ENCODE data around the gene PIK3CD. TPM values are rescaled to one million over a fixed set of nuclear protein-coding genes. Genes with fewer than 3 reads are reported as not detected.
A peak's percentile ranks its signal among the peaks of the same experiment; 100 is the strongest.
"Not testable (repeated sequence)": the region's sequence is repeated elsewhere in the genome, so short reads cannot be mapped to it uniquely, and the experiment has no call there.

Gene PIK3CD
- total RNA-seq, 1 experiment from 2014 or later = 9.0 TPM

DNA sequence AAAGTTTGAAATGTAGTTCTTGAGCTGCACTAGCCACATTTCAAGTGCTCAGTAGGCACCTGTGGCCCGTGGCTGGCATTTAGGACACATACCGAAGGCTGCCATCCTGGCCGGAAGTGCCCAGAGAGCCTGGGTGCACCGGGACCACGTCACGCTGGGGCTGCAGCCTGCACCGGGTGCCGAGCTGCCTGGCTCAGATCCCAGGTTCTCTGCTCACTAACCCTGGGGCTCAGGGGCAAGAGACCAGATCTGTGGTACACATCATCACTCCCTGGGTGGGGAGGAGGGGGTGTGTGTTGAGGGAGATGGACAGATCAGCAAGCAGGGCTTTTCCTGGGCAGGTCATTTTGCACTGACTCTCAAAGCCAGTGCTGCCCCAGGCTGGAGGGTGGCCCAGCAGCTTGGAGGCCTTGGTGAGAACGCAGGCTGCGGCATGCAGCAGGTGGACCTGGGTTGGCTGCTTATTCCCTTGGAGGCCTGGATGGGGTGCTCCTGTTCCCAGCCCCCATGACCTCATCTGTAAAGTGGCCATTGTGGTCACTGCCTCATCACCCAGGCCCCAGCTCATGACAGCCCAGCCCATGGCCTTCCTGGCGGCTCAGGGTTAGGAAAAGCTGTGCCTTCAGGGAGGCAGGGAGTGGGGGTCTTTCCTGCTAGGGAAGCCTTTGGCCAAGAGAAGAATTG, 39.2 kb upstream of the PIK3CD start:
- peaks cover 24% of the 10 kb centered on the region for H3K36me3 ChIP-seq
- no peaks in the 10 kb centered on the region for H3K9me3 ChIP-seq (replicated peaks)
- no peaks in the 10 kb centered on the region for H3K27me3 ChIP-seq (replicated peaks)
- no peaks in the 10 kb centered on the region for H3K4me1 ChIP-seq (replicated peaks)
- no peak for DNase-seq (ENCODE audit: low read depth in 1 of 2, low spot score in 2 of 2)
- H3K4me3 ChIP-seq = no peak overlapping the region
- no peak overlapping the region for H3K27ac ChIP-seq

DNA sequence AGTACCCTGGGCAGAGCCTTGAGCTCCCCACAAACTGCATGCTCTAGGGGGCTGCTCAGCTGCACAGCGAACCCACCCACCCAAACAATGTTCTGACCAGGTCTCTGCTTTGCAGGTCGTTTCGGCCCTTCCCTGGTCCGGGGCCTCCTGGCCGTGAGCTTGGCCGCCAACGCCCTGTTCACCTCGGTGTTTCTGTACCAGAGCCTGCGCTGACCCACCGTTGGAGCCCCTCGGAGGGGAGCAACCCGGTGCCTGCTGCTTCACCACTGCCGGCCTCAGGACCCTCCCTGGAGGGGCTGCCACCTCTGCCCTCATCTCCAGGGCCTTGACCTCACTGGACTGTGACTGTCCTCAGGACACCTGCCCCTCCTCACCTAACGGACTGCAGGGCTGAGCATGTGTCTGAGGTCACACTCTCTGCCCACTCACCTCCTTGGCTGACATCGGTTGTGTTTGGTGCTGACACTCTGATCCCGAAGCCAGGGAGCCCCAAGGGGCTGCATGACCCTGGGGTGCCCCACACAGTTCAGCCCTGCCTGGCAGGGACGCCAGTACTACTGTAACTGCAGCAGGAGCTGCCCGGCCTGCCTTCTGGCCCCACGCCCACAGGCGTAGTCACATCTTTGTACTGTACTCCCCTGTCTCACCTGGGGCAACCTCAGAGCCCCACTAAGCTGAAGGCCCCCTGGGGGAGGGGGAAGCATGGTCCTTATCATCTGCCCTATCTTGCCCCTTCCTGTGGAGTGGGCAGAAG, 38.5 kb upstream of the PIK3CD start:
- H3K4me3 ChIP-seq = no peak overlapping the region
- H3K4me1 ChIP-seq (replicated peaks) = no peaks in the 10 kb centered on the region
- peaks cover 24% of the 10 kb centered on the region for H3K36me3 ChIP-seq
- H3K27me3 ChIP-seq (replicated peaks) = no peaks in the 10 kb centered on the region
- no peak overlapping the region for H3K27ac ChIP-seq
- no peak for DNase-seq (ENCODE audit: low read depth in 1 of 2, low spot score in 2 of 2)
- no peaks in the 10 kb centered on the region for H3K9me3 ChIP-seq (replicated peaks)

DNA sequence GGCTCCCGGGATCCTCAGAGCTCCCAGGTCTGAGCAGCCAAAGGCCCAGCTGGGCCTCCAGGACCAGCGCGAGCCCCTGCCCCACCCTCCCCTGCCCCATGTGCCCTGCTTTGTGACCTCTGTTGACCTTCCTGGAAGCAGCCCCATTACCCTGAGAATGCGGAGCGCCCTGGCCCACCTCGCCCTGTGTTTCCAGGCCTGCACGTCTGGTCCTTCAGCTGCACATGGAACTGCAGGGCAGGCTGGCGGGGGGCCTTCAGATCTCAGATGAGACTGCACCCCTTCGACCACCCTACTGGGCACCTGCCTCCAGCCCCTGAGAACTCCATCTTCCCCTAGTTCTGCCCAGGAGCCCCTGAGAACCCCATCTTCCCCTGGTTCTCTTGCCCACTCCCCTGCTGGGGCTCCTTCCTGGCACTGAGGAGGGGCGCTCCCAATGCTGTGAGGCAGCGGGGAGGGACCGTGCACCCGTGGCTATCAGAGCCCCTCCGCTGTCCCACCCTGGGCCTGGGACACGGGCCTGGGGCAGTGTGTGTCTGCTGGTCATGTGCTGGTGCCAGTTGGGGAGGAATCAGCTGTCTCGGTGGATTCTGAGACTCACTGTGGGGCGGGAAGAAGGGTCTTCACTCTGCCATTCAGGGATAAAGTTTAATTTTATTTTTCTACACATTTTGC, 37.8 kb upstream of the PIK3CD start:
- Histone ChIP-seq H3K27ac (no peak overlapping the region), H3K36me3 (peaks cover 24% of the 10 kb centered on the region), H3K27me3 (replicated peaks) (no peaks in the 10 kb centered on the region), H3K4me1 (replicated peaks) (no peaks in the 10 kb centered on the region), H3K4me3 (no peak overlapping the region), H3K9me3 (replicated peaks) (no peaks in the 10 kb centered on the region)
- no peak for DNase-seq (ENCODE audit: low read depth in 1 of 2, low spot score in 2 of 2)

DNA sequence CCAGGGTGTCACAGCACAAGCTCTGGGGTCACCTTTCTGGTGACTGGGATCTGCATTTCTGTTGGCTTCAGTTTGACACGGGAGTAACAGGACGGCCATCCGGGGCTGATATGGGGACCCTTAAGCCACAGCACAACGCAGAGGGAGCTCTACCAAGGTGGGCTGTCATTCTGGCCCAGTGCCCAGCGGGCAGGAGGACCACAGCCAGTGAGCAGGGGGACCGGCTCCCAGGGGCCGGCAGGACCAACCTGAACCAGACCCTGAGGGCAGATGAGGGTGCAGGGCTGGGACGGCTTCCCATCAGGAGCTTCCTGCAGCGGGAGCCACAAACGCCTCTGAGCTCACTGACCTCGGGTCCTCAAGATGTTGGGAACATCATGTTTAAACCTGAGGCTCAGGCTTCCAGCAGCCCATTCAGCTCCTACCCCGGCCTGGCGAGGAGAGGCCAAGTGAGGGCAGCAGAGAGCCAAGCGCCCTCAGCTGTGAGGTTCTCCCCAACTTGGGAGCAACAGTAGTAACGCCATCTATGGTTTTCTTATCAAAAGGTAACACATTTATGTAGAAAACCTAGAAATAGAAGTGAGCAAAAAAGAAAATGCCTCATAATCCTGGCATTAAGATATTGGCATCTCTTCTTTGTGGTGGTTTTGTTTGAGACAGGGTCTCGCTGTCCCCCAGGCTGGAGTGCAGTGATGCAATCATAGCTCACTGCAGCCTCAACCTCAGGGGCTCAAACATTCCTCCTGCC, 36.0 kb upstream of the PIK3CD start:
- Histone ChIP-seq H3K4me3 (no peak overlapping the region), H3K27ac (no peak overlapping the region), H3K27me3 (replicated peaks) (no peaks in the 10 kb centered on the region), H3K9me3 (replicated peaks) (no peaks in the 10 kb centered on the region), H3K36me3 (peaks cover 20% of the 10 kb centered on the region), H3K4me1 (replicated peaks) (no peaks in the 10 kb centered on the region)
- peak in 1 of 2 experiments; percentile 26 for DNase-seq (ENCODE audit: low read depth in 1 of 2, low spot score in 2 of 2)

DNA sequence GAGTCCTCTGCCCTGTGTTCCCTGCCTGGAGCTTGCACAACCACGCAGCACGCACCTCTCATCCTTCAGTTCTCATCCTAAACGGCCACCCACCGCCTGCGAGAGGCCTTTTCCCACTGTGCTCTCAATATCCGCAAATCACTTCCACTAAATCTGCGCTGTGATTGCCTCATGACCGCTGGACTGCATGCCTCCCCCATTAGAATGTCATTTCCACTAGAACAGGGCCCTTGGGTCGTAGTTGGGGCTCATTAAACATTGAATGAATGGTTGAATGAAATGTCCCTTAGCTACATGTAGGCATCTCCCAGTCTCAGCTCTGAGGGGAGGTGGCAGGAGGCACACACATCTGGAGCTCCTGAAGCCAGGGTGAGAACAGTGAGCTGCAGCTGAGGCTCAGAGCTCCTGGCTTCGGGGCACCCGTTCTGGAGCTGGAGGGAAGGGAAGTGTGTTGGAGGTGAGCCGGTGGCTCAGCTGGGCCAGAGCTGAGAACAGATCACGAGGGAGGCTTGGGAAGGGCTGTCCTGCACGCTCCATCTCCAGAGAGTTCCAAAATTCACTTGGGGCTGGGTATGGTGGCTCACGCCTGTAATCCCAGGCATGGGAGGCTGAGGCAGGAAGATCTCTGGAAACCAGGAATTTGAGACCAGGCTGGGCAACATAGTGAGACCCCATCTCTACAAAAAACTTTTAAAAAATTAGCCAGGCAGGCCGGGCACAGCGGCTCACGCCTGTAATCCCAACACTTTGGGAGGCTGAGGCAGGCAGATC, 32.4 kb upstream of the PIK3CD start:
- DNase-seq (ENCODE audit: low read depth in 1 of 2, low spot score in 2 of 2) = no peak

DNA sequence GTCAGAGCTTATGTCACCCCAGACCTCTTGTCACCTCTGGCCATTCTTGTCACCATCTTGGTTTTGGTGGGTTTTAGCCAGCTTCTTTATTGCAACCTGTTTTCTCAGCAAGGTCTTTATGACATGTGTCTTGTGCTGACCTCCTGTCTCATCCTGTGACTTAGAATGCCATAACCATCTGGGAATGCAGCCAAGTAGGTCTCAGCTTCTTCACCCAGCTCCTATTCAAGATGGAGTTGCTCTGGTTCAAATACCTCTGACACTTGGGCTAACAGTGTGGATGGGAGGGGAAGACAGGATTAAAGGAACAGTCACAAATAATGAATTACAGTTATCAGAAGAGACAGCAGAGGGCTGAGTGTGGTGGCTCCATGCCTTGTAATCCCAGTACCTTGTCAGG, 30.5 kb upstream of the PIK3CD start:
- Histone ChIP-seq H3K9me3 (replicated peaks) (no peaks in the 10 kb centered on the region), H3K36me3 (no peaks in the 10 kb centered on the region), H3K27ac (no peak overlapping the region), H3K4me3 (no peak overlapping the region), H3K4me1 (replicated peaks) (peaks cover 4% of the 10 kb centered on the region), H3K27me3 (replicated peaks) (no peaks in the 10 kb centered on the region)
- no peak for DNase-seq (ENCODE audit: low read depth in 1 of 2, low spot score in 2 of 2)

More for the DNA sequence above, 32.4 kb upstream of the PIK3CD start:
- Histone ChIP-seq H3K27ac (no peak overlapping the region), H3K27me3 (replicated peaks) (no peaks in the 10 kb centered on the region), H3K4me3 (no peak overlapping the region), H3K9me3 (replicated peaks) (no peaks in the 10 kb centered on the region), H3K36me3 (no peaks in the 10 kb centered on the region), H3K4me1 (replicated peaks) (no peaks in the 10 kb centered on the region)

DNA sequence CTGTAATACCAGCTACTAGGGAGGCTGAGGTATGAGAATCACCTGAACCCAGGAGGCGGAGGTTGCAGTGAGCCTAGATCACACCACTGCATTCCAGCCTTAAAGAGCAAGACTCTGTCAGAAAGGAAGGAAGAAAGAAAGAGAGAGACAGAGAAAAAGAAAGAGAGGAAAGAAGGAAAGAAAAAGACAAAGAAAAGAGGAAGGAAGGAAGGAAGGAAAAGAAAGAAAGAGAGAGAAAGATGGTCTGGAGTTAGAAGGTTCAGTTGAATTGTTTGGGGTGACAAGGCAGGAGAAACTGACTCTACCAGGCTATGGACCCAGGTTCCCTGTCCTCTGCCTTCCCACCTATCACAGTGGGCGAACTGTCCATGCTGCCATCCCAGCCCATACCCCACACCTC, 27.4 kb upstream of the PIK3CD start:
- no peaks in the 10 kb centered on the region for H3K27me3 ChIP-seq (replicated peaks)
- peaks cover 14% of the 10 kb centered on the region for H3K4me1 ChIP-seq (replicated peaks)
- no peak for DNase-seq (ENCODE audit: low read depth in 1 of 2, low spot score in 2 of 2)

DNA sequence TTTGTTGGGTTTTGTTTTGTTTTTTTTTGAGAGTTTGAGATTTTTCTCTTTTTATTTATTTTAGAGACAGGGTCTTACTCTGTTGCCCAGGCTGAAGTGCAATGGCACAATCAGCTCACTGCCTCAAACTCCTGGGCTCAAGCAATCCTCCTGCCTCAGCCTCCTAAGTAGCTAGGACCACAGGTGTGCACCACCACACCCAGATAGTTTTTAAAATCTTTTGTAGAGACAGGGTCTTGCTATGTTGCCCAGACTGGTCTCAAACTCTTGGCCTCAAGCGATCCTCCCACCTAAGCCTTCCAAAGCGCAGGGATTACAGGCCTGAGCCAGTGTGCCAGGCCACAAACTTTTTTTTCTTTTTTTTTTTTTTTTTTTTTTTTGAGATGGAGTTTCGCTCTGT, 26.5 kb upstream of the PIK3CD start:
- H3K36me3 ChIP-seq; H3K9me3 ChIP-seq (replicated peaks); H3K27me3 ChIP-seq (replicated peaks); H3K4me3 ChIP-seq; H3K27ac ChIP-seq; DNase-seq (ENCODE audit: low read depth in 1 of 2, low spot score in 2 of 2): not testable (repeated sequence)
- H3K4me1 ChIP-seq (replicated peaks) = peaks cover 14% of the 10 kb centered on the region

More for the DNA sequence above, 27.4 kb upstream of the PIK3CD start:
- H3K36me3 ChIP-seq = no peaks in the 10 kb centered on the region
- H3K4me3 ChIP-seq = no peak overlapping the region
- no peak overlapping the region for H3K27ac ChIP-seq
- H3K9me3 ChIP-seq (replicated peaks) = no peaks in the 10 kb centered on the region

DNA sequence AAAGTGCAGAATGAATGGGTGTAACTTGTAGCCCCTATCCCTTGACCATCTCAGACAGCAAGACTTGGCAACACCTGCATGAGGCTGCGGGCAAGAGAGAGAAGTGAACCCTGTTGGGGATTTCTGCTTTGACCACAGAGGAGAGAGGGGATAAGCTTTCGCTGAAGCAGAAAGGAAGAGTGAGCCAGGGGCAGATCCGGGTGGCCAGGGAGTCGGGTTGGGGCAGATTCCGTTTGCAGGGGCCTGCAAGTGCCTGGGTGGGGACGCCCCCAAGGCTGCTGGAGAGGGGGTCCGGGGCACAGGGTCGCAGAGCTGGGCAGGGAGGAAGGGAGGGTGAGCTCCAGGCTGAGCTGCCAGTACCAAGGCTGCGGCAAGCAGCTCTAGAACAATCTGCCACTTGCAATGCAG, 25.3 kb upstream of the PIK3CD start:
- Histone ChIP-seq H3K27ac (no peak overlapping the region), H3K27me3 (replicated peaks) (no peaks in the 10 kb centered on the region), H3K9me3 (replicated peaks) (no peaks in the 10 kb centered on the region), H3K36me3 (no peaks in the 10 kb centered on the region), H3K4me3 (no peak overlapping the region), H3K4me1 (replicated peaks) (peaks cover 14% of the 10 kb centered on the region)
- no peak for DNase-seq (ENCODE audit: low read depth in 1 of 2, low spot score in 2 of 2)

DNA sequence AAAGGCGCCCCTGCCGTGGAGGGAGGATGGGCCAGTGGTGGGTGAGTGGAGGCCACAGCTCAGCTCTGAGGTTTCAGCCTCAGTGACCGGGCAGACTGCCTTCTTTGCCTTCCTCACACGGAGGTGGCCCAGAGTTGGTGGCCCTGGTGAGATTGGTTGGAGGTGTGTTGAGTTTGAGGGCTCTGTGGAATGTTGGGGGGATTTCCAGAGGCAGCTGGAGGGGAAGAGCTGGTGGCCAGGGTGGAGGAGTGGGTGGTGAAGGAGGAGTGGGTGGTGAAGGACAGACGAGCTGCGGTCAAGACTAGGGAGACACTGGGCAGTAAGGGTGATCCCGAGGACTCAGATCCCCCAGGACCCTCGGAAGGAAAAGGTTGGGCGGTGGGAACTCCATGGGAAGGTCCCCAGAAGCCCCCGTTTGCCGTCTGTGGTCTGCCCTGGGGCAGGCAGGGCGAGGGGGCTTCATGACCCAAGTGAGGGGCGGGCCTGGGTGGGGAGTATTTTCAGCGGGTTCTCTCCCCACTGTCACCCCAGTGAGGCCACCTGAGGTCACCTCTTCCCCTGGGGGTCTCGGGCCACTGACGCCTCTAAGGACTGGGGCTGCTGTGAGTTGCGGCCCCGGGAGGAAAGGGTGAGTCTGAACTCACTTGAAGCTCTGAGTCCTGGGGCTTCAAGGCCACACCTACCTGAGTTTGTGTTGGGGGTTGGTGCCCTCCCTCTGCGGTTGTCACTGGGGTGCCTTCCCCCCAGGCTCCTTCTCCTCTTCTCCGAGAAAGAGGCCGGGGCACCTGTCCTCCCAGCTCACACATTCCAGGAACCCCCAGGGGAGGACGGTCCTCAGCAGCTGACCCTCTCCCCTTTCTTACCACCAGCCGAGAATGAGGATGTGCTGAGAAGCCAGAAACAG, 22.7 kb upstream of the PIK3CD start:
- Histone ChIP-seq H3K9me3 (replicated peaks) (no peaks in the 10 kb centered on the region; the same call in 1 of the 2 replicates), H3K36me3 (no peaks in the 10 kb centered on the region)

DNA sequence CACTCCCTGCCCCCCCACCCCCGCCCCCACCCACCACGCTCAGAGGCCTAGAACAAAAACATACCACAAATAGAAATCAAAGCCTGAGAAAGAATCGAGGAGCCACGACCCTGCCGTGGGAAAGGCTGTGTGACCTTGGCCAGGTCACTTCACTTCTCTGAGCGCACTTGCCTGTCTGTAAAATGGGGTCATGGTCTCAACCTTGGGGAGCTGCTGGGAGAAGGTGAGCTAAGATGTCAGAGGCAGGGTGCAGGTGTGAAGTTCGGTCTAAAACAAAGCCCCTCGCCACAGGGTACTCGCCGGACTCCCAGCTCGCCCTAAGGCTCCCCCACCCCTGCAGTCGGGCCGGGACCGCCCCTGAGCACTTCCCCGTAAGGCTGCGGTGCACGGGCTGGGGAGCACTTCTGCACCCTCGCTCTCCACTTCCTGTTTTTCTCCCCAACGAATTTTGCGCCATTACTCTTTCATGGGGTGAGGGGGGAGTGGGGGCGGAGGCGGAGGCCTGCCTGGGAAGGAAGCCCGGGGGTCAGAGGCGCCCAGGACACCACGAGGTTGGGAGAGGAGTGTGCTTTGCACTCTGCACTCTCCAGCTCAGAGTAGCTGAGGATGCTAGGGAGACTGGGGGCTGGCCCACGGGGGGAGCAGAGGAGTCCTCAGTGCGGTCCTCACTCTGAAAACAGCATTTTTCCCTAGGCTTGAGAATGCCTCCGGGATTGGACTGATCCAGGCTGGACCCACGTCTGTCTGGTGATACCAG, 21.9 kb upstream of the PIK3CD start:
- DNase-seq (ENCODE audit: low read depth in 1 of 2, low spot score in 2 of 2) = no peak
- peaks cover 14% of the 10 kb centered on the region for H3K4me1 ChIP-seq (replicated peaks)
- no peaks in the 10 kb centered on the region; the same call in 1 of the 2 replicates for H3K9me3 ChIP-seq (replicated peaks)
- no peak overlapping the region for H3K4me3 ChIP-seq
- no peaks in the 10 kb centered on the region for H3K27me3 ChIP-seq (replicated peaks)
- H3K36me3 ChIP-seq = no peaks in the 10 kb centered on the region
- H3K27ac ChIP-seq = no peak overlapping the region

More for the DNA sequence above, 22.7 kb upstream of the PIK3CD start:
- no peak for DNase-seq (ENCODE audit: low read depth in 1 of 2, low spot score in 2 of 2)
- no peak overlapping the region for H3K4me3 ChIP-seq
- no peak overlapping the region for H3K27ac ChIP-seq
- no peaks in the 10 kb centered on the region for H3K27me3 ChIP-seq (replicated peaks)
- H3K4me1 ChIP-seq (replicated peaks) = peaks cover 14% of the 10 kb centered on the region
